ENCODE data around the gene HHAT.

HHAT gene

DNA sequence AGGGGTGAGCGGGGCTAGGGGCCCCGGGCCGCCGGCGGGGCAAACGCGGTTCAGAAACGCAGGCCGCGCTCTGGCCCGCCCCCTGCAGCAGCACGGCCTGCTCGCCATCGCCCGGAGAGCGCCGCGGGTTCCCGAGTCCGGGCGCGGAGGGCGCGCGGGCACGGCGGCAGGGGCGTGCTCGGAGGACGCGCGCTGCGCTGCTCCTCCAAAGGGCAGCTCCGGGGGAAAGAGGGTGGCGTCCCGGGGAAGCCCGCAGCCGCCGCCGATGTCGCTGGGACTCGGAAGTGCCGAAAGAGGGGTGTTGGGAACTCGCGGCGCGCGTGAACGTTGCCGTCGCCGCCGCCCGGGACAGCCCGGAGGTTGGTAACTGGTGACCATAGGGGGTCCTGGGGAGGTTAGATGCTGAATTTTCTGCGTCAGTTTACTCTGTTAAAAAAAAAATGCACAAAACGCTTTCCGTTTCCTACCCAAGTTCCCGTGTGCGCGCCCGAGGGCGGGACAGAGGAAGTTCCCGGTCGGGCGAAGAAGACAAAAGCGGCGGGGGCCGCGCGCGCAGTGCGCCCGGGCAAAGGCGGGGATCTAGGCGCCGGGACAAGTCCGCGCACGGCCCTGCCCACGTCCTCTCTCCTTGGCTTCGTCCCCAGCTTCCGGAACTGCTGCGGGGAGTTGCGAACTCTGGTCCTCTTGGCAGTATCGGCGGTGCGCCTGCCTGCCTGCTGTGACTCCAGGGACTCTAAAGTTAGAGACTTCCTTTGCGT, at the start of gene HHAT:
Gene HHAT (plus strand): TSS at position 157 of the 758 bp plus-strand sequence. CDS start 20,074 bp downstream, outside the sequence.
- DNase-seq (ENCODE audit: low read depth): peak; percentile 65

DNA sequence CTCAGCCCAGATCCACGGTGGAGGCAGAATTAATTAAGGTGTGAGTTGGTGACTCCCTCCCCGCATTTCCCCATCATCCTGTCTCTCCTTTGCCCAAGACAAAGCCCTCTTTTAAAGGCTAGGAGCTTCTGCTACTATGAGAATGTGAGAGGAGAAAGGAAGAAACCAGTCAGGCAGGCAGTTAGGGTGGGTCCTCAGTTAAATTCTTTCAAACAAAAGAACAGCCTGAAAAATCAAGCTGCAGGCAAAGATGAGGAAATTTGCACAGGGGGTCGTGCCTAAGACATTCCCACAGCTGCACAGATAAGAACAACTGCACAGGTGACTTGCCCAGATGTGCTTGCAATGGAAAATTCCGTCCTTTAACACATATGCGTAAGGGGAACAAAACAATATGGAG, 48.5 kb upstream of the HHAT start:
- DNase-seq (ENCODE audit: low read depth): no peak

DNA sequence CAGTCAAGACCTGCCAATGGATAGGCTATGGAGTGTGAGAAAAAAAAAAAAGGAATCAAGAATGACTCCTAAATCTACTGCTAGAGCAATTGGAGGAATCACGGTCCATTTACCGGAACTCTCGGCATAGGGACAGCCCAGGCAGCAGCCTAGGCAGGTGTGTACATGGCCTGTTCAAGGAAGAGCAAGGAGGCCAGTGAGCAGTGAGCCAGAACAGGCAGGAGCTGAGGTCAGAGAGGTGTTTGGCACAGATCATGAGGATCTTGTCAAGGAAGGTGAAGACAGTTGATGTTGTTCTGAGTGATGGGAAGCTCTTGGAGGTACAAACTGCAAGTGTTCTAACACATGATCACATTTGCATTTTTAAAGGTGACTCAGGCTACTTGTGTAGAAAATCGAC, 40.6 kb upstream of the HHAT start:
- DNase-seq (ENCODE audit: low read depth): no peak

DNA sequence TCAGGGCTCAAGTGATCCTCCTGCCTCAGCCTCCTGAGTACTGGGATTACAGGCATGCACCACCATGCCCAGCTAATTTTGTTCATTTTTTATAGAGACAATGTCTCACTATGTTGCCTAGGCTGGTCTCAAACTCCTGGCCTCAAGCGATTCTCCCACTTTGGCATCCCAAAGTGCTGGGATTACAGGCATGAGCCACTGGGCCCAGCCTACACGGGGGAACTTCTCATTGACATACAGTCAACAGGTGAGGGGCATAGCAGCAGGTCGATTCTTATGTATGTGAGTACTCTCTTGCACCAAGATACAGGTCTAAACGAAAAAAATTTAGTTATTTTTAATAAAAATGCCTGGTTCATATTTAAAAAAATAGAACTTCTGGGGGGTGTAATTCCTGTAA, 39.5 kb upstream of the HHAT start:
- no peak for DNase-seq (ENCODE audit: low read depth)

DNA sequence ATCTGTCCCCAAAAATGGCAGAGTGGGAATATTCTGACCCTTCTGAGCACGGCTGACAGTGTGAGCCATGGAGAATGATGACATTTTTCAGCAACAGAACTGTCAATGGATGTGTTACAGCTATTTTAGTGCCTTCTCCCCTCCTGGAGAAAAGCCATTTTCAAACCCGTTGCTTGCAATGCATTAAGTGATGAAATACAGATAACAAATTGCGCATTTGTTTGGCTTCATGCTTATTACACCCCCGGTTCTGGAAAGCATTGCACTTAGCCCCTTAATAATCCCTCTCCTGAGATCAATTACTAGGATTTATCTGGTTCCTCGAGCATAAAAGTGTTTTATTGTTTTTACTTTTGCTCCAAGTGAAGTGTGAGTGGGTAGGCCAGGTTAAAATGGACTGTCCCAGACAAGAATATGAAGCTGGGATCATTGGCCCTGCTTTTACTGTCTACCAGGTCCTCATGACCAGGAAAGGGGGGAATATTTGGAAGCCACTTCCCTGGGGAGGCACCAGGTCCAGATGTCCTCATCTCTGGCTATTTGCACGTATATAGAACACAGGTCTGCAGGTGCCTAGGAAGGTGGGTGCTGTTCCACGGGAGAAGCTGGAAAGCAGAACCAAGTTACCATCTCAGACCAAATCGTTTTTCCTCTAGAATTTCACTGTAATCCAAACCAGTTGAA, 37.5 kb upstream of the HHAT start:
- no peak for DNase-seq (ENCODE audit: low read depth)

DNA sequence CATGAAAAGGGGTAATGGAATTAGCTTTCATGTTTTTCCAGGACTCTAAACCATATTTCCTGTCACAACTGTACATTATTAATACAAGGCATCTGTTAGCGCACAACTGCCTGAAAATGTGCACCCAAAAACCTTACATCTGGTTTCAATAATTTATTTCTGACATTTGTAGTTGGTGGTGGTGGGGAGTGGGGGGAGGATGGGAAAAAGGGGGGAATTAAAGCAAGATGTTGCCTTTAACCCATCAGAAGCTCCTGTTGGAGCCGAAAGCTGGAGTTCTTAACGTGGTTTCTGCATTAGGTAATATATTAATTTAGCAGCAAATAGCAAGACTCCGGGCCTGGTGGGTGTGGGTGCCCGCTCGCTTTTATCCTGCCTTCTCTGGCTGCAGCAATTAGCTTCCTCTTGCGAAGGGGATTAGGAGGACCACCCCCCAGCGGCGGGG, 36.9 kb upstream of the HHAT start:
- DNase-seq (ENCODE audit: low read depth): peak; percentile 23

DNA sequence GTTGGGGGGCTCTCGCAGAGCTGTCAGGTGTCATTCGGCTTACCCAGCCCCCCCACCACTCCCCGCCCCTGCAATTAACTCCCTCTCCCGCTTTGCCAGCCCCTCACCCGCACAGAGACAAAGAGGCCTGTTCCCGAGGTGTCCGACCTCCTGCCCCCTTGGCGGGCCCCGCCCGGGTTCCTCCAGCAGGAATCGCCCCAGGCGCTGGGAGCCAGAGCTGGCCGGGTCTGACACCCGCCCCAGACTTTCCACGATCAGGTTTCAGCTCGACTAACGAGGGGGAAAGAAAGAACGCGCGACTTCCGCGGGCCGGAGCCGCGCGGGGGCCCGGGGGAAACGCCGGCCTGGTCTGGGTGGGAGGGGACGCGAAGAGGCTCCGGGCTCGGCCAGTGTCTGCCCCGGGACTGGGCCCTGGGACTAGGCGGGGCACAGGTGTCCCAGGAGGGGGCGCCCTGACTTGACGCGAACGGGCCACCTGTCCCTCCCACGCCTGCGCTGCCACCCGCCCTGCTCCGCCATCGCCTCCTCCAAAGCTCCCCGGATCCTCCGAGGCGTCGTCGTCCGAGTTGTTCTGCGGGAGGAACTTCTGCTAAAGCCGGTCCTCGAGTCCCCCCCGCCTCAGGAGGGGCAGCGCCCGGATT, 36.4 kb upstream of the HHAT start:
- no peak for DNase-seq (ENCODE audit: low read depth)

DNA sequence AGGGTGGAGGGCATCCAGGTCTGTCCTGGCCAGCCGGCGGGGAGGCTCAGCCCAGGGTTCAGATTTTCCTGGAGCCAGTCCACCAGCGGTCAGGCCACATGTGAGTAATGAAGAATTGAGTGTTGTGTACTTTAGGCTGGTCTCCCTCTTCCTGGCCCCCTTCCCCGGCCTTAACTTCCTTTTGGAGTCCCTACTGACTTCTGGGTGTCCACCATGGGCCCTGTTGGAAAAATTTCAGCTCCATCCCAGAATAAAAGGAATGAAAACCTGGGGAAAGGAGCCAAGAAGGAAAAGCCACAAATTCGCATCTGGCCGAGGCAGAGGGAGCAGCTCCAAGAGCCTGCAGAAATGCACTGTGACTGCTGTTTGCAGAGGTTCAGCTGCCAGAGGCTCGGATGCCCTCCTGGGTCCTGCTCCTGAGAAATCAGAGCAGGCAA, 35.5 kb upstream of the HHAT start:
- peak; percentile 9 for DNase-seq (ENCODE audit: low read depth)

DNA sequence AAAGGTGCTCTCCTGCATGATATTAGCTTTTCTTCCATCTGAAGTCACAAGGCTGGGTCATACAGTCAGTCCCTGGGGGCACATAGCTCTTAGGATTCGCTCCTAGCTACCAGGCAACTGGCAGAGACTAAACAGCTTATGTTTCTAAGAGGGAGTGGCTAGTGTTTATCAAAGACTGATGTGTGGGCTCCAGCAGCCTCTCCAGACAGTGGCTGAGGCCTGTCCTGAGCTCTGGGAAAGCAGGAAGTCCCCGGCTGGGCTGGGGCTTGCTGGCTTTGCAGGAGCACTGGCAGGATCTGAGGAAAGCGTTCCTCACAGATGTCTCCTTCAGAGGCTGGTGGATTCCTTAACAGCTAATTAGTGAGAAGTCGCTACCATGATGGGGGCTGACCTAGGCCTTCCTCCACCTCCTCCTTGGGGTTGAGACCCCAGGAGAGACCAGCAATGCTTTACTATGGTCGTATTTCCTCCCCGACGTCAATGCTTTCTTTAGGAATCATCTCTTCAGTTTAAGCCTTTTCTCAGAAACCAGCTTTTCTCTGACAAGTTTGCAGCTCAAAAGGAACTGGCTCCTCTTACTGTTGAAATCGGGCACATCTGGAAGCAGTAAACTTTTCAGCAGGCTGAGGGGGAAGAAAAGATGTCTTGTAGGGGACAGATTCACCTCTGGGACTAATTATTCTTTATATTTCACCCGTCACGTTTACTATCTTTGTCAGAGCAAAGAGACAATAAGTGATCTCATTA, 33.5 kb upstream of the HHAT start:
- DNase-seq (ENCODE audit: low read depth): no peak

DNA sequence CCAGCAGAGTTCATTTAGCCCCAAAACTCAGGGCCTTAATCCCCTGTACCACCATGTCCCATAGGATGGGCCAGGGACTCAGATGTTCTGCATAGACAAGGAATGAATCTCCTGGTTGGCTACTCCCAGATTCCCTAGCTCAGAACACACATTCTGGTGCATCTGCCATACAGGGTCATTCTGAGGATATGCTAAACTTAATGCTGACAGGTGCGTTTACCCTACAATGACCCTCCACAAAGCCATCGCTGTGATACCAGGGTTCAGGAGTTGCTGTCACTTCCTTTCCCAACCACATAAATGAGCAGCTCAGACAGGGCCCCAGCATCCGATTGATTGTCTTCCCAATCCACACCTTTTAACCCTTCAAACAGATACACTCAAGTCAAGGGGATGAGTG, 32.0 kb upstream of the HHAT start:
- no peak for DNase-seq (ENCODE audit: low read depth)

DNA sequence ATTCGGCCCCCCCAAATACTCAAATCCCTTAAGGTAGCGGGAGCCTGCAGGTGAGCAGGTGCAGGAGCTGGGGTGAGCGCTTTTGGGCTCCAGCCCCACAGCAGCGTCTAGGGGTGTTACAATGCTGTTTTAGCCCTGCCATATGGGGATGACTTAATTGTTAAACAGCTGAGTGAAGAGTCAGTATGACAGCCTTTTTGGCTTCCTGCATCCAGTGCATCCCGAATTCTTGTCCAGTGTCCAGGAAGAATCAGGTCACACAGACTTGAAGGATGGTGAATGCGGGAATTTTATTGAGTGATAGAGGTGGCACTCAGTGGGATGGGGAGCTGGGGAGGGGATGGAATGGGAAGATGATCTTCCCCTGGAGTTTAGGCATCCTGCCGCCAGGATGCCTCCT, 30.4 kb upstream of the HHAT start:
- no peak for DNase-seq (ENCODE audit: low read depth)

DNA sequence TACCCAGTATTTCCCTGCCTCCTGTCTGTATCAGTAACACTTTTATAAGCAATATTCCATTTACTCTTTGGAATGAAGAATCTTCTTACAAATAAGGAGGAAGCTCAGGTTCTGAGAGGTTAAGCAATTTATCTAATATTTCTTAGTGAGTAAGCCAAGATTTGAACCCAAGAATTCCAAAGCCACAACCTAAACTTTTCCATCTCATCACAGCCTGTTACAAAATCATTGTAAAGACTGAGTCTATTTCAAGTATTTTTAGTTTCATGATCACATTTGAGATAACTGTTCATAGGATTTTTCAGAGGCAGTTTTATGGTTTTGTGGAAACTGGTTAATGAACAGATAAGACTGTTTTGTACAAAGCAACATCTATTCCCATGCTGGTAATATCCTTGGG, 29.8 kb upstream of the HHAT start:
- no peak for DNase-seq (ENCODE audit: low read depth)

DNA sequence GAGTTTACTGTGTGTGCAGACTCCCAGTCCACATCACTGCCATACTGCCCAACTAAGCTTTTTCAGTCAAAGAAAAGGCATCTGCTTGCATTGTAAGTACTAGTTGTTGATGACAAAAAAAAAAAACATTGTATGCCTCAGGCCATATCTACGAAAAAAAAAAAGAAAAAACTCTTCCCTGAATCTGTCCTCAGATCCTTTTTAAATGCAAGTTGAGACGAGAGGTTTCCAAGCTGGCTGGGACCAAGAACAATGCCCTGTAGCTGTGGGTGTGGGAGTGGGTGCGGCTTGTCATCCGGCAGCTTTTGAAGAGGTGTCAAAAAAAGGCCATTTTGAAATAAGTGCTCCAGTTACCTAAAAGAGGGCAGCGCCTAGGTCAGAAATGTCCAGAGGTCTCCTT, 29.2 kb upstream of the HHAT start:
- no peak for DNase-seq (ENCODE audit: low read depth)

DNA sequence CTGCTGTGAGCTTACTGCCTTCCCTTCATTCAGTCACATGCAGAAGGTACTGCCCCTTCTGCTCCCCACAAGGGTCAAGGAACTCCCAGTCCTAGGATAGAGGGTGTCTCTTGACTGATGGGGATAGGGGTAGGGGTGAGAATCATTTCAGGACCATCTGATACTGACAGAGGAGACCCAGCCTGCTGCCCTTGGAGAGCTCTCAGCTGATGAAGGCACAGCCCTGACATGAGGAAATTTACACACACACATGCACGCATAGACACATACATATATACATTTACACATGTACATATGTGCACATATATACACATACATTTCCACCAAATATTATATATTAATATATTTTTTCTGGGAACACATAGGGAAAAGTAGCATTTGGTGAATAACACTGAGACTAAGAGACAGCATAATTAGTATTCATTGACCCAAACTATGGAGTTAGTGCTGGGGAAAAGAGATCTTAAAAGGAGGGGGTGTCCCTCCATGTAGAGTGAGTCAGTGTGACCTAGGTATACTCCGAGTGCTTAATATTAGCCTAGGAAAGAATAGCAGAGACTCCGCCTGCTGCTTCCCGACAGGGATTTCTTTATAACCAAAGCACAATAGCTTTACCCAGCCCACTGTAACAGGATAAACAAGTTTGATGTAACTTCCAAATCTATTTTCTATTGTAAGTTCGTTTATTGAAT, 27.6 kb upstream of the HHAT start:
- no peak for DNase-seq (ENCODE audit: low read depth)

DNA sequence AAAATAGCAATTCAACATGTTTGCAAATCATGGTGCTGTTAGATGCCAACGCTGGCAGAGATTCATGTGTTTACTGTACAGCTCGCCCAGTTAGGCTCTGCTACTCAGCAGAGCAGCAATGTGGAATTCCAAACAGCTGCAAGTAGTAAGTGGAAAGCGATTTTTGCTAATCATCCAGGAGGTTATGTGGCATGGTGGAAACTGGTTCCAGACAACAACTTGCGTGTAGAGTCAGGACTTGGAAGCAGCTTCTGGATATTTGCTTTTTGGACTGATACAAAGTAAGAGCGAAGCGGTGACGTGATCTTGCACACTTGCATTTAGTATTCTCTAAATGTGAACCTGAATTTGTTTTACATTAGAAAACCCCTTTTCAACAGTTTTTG, 27.1 kb upstream of the HHAT start:
- no peak for DNase-seq (ENCODE audit: low read depth)

DNA sequence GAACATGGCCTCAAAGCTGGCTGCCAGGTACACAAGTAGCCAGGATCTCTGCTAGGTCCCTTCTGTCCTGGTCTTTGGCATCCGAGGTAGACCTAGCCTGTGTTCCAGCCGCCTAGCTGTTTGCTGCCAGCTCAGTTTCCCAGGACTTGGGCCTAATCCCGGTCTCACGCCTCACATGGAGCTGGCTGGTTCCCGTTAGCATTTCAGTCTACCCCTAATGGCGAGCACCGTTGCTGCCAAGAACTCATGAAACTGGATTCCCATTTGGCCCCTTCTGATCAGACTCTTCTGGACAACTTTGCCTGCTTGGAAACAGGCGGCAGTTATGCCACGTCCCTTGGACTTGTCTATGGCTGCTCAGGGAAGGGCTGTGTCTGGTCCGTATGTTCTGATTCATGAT, 26.2 kb upstream of the HHAT start:
- no peak for DNase-seq (ENCODE audit: low read depth)

DNA sequence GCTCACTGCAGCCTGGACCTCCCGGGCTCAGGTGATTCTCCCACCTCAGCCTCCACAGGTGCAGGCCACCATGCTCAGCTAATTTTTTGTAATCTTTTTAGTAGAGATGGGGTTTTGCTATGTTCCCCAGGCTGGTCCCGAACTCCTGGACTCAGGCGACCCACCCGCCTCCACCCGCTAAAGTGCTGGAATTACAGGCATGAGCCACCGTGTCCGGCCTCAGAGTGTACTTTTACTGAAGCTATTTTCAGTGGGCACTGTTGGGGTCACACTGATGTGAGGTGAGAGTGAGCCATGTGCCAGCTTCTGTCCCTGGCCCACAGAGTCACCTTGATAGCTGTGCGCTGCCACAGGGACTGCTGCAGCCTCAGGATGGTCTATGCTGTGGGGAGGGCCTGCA, 25.3 kb upstream of the HHAT start:
- no peak for DNase-seq (ENCODE audit: low read depth)

DNA sequence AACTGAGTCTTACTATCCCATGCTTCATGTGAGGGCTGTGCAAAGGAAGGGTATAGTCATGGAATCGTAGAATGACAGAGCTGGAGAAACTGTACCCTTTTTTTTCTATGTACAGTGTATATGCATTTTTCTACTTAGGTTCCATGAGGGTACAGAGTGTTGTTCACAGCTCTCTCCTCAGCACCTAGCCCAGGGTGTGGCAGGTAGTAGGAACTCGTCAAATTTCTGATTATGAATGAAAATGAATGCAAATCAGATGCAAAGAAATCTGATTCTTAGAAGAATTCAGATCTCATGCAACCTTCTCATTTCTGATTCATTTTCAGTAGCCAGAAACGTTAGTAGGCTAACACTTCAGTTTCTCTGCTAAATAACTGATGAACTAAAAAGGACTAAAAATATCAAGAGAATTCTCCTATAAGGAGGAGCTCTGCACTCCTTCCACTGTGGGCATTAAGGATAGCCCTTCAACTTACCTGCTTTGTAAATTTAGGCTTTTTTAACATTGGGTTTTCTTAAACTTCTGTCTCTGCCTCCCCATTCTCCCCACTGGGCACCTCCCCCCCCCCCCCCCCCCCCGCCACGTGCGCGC, 18.0 kb upstream of the HHAT start:
- DNase-seq (ENCODE audit: low read depth): no peak

DNA sequence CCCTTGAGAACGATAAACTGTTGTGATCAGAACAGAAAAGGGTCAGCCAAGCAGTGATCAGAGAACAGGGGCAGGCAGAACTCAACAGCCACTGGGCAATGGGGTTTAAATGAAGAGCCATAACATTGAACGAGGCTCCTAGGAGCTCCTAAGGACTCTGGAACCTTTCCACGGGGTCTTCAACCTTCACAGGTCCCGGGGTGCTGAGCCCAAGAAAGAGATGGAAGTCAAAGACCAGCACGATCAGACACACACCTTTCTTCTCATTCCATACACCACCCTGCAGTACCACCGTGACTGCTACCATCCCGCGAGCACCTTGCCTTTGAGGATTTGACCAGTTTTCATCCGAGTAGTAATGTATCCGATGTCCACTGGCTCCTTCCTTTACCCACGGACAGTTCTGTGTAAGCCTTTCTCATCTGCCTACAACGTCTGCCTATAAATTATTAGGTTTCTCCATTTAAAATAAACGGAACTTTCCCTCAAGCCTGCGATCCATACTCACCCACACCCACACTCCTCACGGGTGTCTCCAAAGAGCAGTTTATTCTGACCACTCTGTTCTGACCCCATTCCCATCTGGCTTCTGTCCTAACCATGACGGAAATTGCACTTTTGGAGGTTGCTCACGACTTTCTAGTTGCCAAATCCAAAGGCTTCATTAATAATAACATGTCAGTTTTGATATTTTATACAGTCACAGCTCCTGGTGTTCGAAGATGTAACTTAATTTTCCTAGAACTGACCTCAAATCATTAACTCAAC, 16.8 kb upstream of the HHAT start:
- DNase-seq (ENCODE audit: low read depth): no peak

DNA sequence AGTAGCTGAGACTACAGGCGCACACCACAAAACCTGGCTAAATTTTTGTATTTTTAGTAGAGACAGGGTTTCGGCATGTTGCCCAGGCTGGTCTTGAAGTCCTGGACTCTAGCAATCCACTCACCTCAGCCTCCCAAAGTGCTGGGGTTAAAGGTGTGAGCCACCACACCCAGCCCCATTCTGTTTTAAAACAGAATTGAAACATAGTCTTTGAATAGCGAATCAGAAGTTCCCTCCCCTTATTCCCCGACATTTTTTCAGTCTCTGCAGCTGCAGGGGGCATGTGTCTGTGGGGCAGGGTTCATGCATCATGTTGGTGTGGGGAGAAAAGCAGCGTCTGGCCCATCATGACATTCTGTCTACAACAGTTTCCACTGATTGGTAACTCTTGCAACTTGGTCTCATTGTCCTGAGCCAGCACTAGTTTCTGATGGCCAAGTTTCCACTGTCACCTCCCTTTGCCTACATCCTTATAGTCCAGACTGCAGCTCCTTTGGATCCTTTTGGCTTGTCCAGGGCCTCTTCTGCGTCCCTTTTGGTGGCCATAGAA, 15.6 kb upstream of the HHAT start:
- DNase-seq (ENCODE audit: low read depth): no peak

All from iris pigment epithelial cell (primary cell).